LHCN-M2 (cell line): ENCODE data around the gene SFXN2. TPM values are rescaled to one million over a fixed set of nuclear protein-coding genes. Genes with fewer than 3 reads are reported as not detected.
A peak's percentile ranks its signal among the peaks of the same experiment; 100 is the strongest.
"Not testable (repeated sequence)": the region's sequence is repeated elsewhere in the genome, so short reads cannot be mapped to it uniquely, and the experiment has no call there.

ENCODE experiments used
- DNase-seq: peaks from one replicate; pipeline ENCODE4 v3.0.0-alpha.2; 2012; ENCODE audit warnings: low read depth
- total RNA-seq: library from RNA; depleted of rRNA; stranded (reverse); fragments of >200 nt; gene quantifications from 2 replicates; pipeline ENCODE4 v1.2.3, GENCODE V29; 2014

The SFXN2 gene
- total RNA-seq, 1 experiment from 2014 or later, result 2.2 TPM

GRCh38 chr10:102720337-102720736, 5.9 kb downstream of the SFXN2 start:
- DNase-seq, result no peak

GRCh38 chr10:102720775-102721301, 6.4 kb downstream of the SFXN2 start:
- no peak for DNase-seq

- DNase-seq, result no peak
These were observed 7.5 kb downstream of the SFXN2 start for GRCh38 chr10:102721954-102722353.

GRCh38 chr10:102723989-102724388, 9.6 kb downstream of the SFXN2 start:
- no peak for DNase-seq

- DNase-seq, result peak; percentile 73
These were observed 11.8 kb downstream of the SFXN2 start for GRCh38 chr10:102726274-102726673.

GRCh38 chr10:102727037-102727818, 12.8 kb downstream of the SFXN2 start:
- no peak for DNase-seq

GRCh38 chr10:102729029-102730026, 14.9 kb downstream of the SFXN2 start:
- DNase-seq, result peak; percentile 73

GRCh38 chr10:102731222-102731800, 16.9 kb downstream of the SFXN2 start:
- DNase-seq, result no peak

- no peak for DNase-seq
These were observed 18.2 kb downstream of the SFXN2 start for GRCh38 chr10:102732661-102733060.

GRCh38 chr10:102735065-102735562, 20.7 kb downstream of the SFXN2 start:
- no peak for DNase-seq

- DNase-seq, result no peak
These were observed 24.3 kb downstream of the SFXN2 start for GRCh38 chr10:102738692-102739121.

GRCh38 chr10:102740229-102740628, 25.8 kb downstream of the SFXN2 start:
- no peak for DNase-seq

- DNase-seq, result no peak
These were observed 27.3 kb downstream of the SFXN2 start for GRCh38 chr10:102741726-102742237.

GRCh38 chr10:102742313-102742712, 27.9 kb downstream of the SFXN2 start:
- DNase-seq, result not testable (repeated sequence)

- no peak for DNase-seq
These were observed 28.7 kb downstream of the SFXN2 start for GRCh38 chr10:102743078-102743587.

- DNase-seq, result peak; percentile 100
These were observed 29.3 kb downstream of the SFXN2 start, which contains the start of gene WBP1L for GRCh38 chr10:102743588-102744373. Gene WBP1L, plus strand, starts transcription at chr10:102743948. Its CDS starts 106 bp downstream, at chr10:102744054.

- peak; percentile 35 for DNase-seq
These were observed 30.1 kb downstream of the SFXN2 start for GRCh38 chr10:102744374-102745051.

GRCh38 chr10:102745157-102745556, 30.7 kb downstream of the SFXN2 start:
- no peak for DNase-seq

GRCh38 chr10:102752266-102752930, 38.0 kb downstream of the SFXN2 start:
- DNase-seq, result peak; percentile 89
